ENCODE measurements around the gene SCOC. TPM values are rescaled to one million over a fixed set of nuclear protein-coding genes. Genes with fewer than 3 reads are reported as not detected.

The SCOC gene
- total RNA-seq, 4 donors from 2014 or later: 22.7 to 34.4 (median 26.8) TPM

DNA sequence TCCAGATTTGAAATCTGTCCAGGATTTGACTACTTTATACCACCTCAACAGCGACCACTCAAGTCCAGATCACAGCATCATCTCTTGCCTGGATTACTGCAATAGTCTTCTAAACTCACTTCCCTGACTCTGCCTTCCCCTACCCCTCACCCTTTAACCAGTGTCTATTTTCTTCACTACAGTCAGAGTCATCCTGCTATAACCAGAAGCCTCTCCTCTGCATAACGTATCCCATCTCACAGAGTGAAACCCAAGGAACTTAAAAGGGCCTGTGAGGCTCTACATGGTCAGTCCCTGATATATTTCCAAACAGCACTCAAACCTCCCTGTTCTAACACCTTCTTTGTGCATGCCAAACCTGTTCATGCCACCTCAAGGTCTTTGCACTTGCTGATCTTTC lies 40.7 kb upstream of the SCOC start:
- TF ChIP-seq, protein P1, sequence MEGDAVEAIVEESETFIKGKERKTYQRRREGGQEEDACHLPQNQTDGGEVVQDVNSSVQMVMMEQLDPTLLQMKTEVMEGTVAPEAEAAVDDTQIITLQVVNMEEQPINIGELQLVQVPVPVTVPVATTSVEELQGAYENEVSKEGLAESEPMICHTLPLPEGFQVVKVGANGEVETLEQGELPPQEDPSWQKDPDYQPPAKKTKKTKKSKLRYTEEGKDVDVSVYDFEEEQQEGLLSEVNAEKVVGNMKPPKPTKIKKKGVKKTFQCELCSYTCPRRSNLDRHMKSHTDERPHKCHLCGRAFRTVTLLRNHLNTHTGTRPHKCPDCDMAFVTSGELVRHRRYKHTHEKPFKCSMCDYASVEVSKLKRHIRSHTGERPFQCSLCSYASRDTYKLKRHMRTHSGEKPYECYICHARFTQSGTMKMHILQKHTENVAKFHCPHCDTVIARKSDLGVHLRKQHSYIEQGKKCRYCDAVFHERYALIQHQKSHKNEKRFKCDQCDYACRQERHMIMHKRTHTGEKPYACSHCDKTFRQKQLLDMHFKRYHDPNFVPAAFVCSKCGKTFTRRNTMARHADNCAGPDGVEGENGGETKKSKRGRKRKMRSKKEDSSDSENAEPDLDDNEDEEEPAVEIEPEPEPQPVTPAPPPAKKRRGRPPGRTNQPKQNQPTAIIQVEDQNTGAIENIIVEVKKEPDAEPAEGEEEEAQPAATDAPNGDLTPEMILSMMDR (IDR thresholded peaks at IDR 0.05): no peak
- TF ChIP-seq POLR2A (IDR thresholded peaks at IDR 0.05): no peak
- intact Hi-C loops (cut with DNase I; ENCODE audit: low total_unique reads): no loop called here
- H3K4me3 ChIP-seq (ENCODE audit: low read depth, poor library complexity, severe bottlenecking): no peak overlapping the region

DNA sequence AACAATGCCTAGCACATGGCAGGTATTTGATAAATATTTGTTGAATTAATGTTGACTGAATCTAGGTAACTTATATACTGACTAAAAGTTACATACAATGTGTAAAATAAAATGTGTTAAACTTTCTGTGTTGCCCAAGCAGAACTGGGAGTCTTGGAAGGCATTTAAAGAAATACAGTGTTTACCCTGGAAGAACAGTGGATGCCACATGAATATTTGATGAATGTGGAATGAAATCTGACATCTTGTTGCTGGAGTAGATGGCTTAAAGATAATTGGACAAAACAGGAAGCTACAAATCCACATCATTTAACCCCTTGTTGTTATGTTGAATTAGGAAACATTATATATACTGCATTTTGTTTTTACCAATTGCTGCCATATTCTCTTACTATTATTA lies 39.9 kb upstream of the SCOC start:
- H3K4me3 ChIP-seq (ENCODE audit: low read depth, poor library complexity, severe bottlenecking): no peak overlapping the region
- DNase-seq (ENCODE audit: low spot score in 2 of 2): no peak
- intact Hi-C loops (cut with DNase I; ENCODE audit: low total_unique reads): no loop called here
- TF ChIP-seq POLR2A (IDR thresholded peaks at IDR 0.05): no peak
- TF ChIP-seq, protein P1 (IDR thresholded peaks at IDR 0.05): no peak

More for the DNA sequence above, 40.7 kb upstream of the SCOC start:
- 87 to 88% methylated on average over 2 of the region's 2 CpGs for WGBS, 2 donors
- no peak for DNase-seq (ENCODE audit: low spot score in 2 of 2)

DNA sequence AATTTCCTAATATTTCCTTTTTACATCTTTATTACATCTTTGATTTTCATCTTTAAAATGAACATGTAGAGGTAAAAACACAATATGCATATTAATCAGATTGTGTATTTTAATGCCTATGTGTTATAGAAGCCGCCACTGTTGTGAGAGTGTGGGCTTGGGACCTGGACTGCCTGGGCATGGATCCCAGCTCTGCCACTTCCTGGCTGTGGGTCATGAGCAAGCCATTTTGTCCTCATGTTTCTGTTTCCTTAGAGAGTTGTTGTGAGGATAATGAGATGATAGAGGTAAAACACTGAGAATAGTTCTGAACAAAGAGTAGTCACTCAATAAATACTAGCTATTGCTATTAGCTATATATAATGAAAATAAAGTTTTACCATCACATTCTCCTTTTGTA lies 38.4 kb upstream of the SCOC start:
- WGBS, 2 donors: 86 to 91% methylated on average over 1 of the region's 1 CpG
- H3K4me3 ChIP-seq (ENCODE audit: low read depth, poor library complexity, severe bottlenecking): no peak overlapping the region
- intact Hi-C loops (cut with DNase I; ENCODE audit: low total_unique reads): no loop called here
- TF ChIP-seq, protein P1 (IDR thresholded peaks at IDR 0.05): no peak
- TF ChIP-seq POLR2A (IDR thresholded peaks at IDR 0.05): no peak
- DNase-seq (ENCODE audit: low spot score in 2 of 2): no peak

DNA sequence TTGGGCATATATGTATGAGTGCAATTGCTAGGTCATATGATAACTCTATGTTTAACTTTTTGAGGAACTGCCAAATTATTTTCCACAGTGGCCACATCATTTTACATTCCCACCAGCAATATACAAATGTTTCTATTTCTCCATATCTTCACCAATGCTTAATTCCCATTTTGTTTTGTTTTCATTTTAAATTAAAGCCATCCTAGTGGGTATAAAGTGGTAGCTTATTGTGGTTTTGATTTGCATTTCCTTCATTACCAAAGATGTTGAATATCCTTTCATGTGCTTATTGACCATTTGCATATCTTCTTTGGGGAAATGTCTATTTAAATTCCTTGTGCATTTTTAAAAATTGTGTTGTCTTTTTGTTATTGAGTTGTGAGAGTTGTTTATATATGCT lies 36.7 kb upstream of the SCOC start:
- intact Hi-C loops (cut with DNase I; ENCODE audit: low total_unique reads): no loop called here
- TF ChIP-seq, protein P1 (IDR thresholded peaks at IDR 0.05): no peak
- TF ChIP-seq POLR2A (IDR thresholded peaks at IDR 0.05): no peak
- no peak for DNase-seq (ENCODE audit: low spot score in 2 of 2)
- no peak overlapping the region for H3K4me3 ChIP-seq (ENCODE audit: low read depth, poor library complexity, severe bottlenecking)

- TF ChIP-seq POLR2A (IDR thresholded peaks at IDR 0.05): no peak
- TF ChIP-seq, protein P1 (IDR thresholded peaks at IDR 0.05): no peak
- 85 to 92% methylated on average over 1 of the region's 1 CpG for WGBS, 2 donors
- no peak overlapping the region for H3K4me3 ChIP-seq (ENCODE audit: low read depth, poor library complexity, severe bottlenecking)
- intact Hi-C loops (cut with DNase I; ENCODE audit: low total_unique reads): no loop called here
- DNase-seq (ENCODE audit: low spot score in 2 of 2): no peak
Measured at GRCh38 chr4:140342620-140343019, 30.8 kb upstream of the SCOC start.

DNA sequence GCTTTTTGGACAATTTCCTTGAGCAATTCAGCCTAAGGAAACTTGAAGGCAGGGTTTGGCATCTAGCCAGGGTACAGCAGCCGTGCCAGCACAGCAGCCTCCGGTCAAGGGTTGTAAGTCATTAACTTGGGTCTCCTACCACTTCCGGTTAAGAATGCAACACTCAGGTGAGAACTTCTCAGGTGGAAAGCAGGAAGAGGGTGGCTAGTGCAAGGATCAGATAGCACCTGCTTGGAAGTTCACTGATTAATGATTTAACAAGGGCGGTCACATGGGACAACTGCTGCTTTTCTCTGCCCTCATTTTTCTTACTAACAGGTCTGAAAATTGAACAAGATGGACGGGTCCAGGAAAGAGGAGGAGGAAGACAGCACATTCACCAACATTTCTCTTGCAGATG lies 30.1 kb upstream of the SCOC start:
- no peak overlapping the region for H3K4me3 ChIP-seq (ENCODE audit: low read depth, poor library complexity, severe bottlenecking)
- 22 to 29% methylated on average over 5 of the region's 5 CpGs for WGBS, 2 donors
- intact Hi-C loops (cut with DNase I; ENCODE audit: low total_unique reads): no loop called here
- no peak for TF ChIP-seq POLR2A (IDR thresholded peaks at IDR 0.05)
- TF ChIP-seq, protein P1 (IDR thresholded peaks at IDR 0.05): no peak
- DNase-seq (ENCODE audit: low spot score in 2 of 2): no peak

All from lower leg skin (tissue), 4 donors.